ENCODE measurements around the gene RPS6KL1.
A peak's percentile ranks its signal among the peaks of the same experiment; 100 is the strongest.
"Not testable (repeated sequence)": the region's sequence is repeated elsewhere in the genome, so short reads cannot be mapped to it uniquely, and the experiment has no call there.

The RPS6KL1 gene

GRCh38 chr14:74934476-74935359 is 11.7 kb upstream of the RPS6KL1 start:
- DNase-seq (ENCODE audit: low read depth): no peak

GRCh38 chr14:74934041-74934440 is 11.0 kb upstream of the RPS6KL1 start:
- no peak for DNase-seq (ENCODE audit: low read depth)

GRCh38 chr14:74932936-74933335 is 9.9 kb upstream of the RPS6KL1 start:
- DNase-seq (ENCODE audit: low read depth): not testable (repeated sequence)

GRCh38 chr14:74932401-74932901 is 9.4 kb upstream of the RPS6KL1 start:
- no peak for DNase-seq (ENCODE audit: low read depth)

GRCh38 chr14:74931744-74932143 is 8.7 kb upstream of the RPS6KL1 start:
- DNase-seq (ENCODE audit: low read depth): not testable (repeated sequence)

- DNase-seq (ENCODE audit: low read depth): no peak
Measured at GRCh38 chr14:74929242-74929641, 6.2 kb upstream of the RPS6KL1 start.

GRCh38 chr14:74927225-74927624 is 4.2 kb upstream of the RPS6KL1 start:
- no peak for DNase-seq (ENCODE audit: low read depth)

- DNase-seq (ENCODE audit: low read depth): no peak
Measured at GRCh38 chr14:74924061-74924460, 1.0 kb upstream of the RPS6KL1 start.

- no peak for DNase-seq (ENCODE audit: low read depth)
Measured at GRCh38 chr14:74921987-74922751, 891 bp downstream of the RPS6KL1 start.

GRCh38 chr14:74921053-74921620 is 1.9 kb downstream of the RPS6KL1 start:
- DNase-seq (ENCODE audit: low read depth): no peak

- no peak for DNase-seq (ENCODE audit: low read depth)
Measured at GRCh38 chr14:74920281-74920680, 2.8 kb downstream of the RPS6KL1 start.

GRCh38 chr14:74919421-74920165 is 3.5 kb downstream of the RPS6KL1 start:
- no peak for DNase-seq (ENCODE audit: low read depth)

GRCh38 chr14:74918380-74918779 is 4.7 kb downstream of the RPS6KL1 start:
- DNase-seq (ENCODE audit: low read depth): no peak

- DNase-seq (ENCODE audit: low read depth): no peak
Measured at GRCh38 chr14:74917646-74918081, 5.4 kb downstream of the RPS6KL1 start.

GRCh38 chr14:74917178-74917543 is 5.9 kb downstream of the RPS6KL1 start:
- no peak for DNase-seq (ENCODE audit: low read depth)

GRCh38 chr14:74915826-74916225 is 7.2 kb downstream of the RPS6KL1 start:
- no peak for DNase-seq (ENCODE audit: low read depth)

GRCh38 chr14:74915426-74915825 is 7.6 kb downstream of the RPS6KL1 start:
- no peak for DNase-seq (ENCODE audit: low read depth)

- peak; percentile 42 for DNase-seq (ENCODE audit: low read depth)
Measured at GRCh38 chr14:74913986-74914573, 9.0 kb downstream of the RPS6KL1 start.

GRCh38 chr14:74913393-74913910 is 9.6 kb downstream of the RPS6KL1 start:
- no peak for DNase-seq (ENCODE audit: low read depth)

- no peak for DNase-seq (ENCODE audit: low read depth)
Measured at GRCh38 chr14:74912801-74913200, 10.3 kb downstream of the RPS6KL1 start.

GRCh38 chr14:74912111-74912510 is 10.9 kb downstream of the RPS6KL1 start:
- DNase-seq (ENCODE audit: low read depth): no peak
